DMS153 treated with DMSO at 0.1 percent for 48 hours (cell line): ENCODE results near the gene CD99L2.
A peak's percentile ranks its signal among the peaks of the same experiment; 100 is the strongest.
"Not testable (repeated sequence)": the region's sequence is repeated elsewhere in the genome, so short reads cannot be mapped to it uniquely, and the experiment has no call there.

ENCODE experiments used
- DNase-seq: peaks from one replicate; lab custom pipeline; 2025; ENCODE audit not compliant: unreplicated experiment; lab: John Stamatoyannopoulos, UW

CD99L2 gene

DNA sequence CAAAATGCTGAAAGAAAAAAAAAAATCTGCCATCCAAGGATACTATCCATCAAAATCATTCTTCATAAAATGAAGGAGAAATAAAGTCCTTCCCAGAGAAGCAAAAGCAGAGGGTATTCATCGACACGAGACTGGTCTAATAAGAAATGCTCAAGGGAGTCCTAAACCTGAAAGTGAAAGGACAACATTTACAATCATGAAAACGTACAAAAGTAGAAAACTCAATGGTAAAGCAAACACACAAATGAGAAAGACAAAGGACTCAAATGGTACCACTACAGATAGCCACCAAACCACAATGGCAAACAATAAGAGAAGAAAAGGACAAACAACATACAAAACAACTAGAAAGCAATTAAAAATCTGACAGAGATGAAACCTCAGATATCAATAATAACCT is 41.0 kb downstream of the CD99L2 start:
- DNase-seq = no peak

DNA sequence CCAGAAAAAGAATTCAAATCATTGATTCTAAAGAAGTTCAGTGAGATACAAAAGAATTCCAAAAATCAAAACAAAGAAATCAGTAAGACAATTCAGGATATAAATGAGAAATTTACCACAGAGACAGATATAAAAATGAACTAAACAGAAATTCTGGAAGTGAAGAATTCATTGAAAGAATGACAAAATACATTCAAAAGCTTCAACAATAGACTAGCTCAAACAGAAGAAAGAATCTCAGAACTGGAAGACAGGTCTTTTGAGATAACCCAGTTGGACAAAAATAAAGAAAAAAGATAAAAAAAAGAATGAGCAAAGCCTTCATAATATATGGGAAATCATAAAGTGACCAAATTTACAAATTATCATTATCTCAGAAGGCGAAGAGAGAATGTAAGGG is 41.7 kb downstream of the CD99L2 start:
- DNase-seq = no peak

DNA sequence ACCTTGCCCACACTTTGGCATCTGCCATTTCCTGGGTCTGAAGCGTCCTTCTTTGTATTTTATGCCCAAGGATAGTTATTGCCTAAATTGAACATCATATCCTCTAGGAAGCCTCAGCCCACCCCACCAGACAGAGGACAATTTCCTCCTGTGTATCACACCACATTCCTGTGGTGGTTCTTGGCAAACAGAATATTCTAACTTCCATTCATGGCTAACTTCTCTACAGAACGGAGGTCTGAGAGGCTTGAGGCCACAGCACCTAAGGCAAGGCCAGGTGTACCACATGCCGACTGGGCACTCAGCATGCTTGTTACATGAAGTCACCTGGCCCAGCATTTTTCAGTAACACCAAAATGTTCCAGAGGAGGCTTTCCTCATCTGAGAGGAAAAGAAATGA is 42.4 kb downstream of the CD99L2 start:
- DNase-seq = no peak

DNA sequence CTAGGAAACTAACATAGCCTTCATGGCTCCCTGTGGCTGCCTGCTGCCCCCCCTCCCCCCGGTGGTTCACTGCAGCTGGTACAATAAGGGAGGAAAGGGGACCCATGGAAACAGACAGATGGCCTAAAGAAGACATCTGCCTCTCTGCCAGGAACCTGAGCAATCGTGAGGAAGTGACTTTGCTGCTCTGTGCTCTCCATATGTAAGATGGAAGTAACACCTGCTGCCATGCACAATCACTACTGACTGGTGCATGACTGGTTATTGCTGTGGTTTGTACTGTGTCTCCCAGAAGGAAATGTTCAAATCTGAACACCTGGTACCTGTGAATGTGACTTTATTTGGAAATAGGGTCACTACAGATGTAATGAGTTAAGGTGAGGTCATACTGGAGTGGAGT is 43.6 kb downstream of the CD99L2 start:
- no peak for DNase-seq

DNA sequence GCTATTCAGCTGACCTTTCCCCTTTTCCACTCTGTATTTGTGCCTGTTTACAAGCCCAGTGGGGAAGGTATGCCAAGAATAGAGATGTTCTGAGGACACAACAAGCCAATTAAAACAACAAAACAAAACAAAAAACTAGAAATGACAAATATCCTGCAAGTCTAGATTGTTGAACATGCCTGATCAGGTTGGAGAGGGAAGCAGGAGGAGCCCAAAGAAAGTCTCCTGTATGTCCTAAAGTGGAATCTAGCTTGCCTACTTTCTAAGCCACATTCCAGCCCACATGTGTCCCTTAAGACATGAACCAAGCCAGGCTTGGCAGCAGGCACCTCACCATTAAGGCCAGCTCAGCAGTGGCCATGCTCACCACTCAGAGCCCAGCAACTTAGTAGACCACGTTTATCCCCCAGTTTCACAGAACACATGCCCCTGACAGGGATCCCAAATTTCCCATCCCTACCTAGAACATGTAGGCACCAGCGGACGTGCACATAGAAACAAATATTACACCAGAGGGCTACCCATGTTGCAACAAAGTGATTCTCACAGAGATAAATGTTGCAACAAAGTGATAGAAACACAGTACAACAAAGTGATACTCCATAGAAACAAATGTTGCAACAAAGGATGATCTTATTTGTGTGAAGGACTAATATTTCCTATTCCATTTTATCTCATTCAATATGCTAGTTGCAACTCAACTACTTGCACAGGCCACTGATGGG is 48.3 kb downstream of the CD99L2 start:
- no peak for DNase-seq

DNA sequence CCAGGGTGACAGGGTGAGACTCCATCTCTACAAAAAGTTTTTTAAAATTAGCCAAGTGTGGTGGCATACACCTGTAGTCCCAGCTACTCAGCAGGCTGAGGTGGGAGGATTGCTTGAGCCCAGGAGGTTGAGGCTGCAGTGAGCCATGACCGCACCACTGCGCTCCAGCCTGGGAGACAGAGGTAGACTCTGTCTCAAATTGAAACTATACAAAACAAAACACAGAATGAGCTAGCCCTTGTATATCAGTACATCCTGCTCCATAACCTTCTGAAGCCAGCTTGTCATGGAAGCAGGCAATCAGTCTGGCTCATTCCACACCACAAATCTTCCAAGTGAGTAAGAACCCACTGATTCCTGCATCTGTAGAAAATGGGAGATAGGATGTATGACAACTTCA is 49.0 kb downstream of the CD99L2 start:
- no peak for DNase-seq

DNA sequence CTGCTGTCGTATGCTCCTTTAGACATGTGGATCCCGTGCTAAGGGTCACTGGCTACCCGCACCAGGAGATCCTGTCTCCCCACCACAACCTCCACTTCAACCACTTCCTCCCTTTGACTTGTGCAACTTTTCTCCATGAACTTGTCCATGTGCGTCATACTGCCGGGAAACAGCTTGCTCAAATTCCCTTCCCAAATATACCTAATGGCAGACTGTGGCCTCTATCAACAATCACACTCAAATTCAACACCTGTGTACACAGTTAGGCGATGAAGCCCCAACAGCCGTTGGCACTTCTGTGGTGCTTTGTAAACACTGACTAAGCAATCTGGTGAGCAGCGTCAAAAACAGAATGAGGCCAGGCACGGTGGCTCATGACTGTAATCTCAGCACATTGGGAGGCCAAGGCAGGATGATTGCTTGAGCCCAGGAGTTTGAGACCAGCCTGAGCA is 49.5 kb downstream of the CD99L2 start:
- peak; percentile 92 for DNase-seq

DNA sequence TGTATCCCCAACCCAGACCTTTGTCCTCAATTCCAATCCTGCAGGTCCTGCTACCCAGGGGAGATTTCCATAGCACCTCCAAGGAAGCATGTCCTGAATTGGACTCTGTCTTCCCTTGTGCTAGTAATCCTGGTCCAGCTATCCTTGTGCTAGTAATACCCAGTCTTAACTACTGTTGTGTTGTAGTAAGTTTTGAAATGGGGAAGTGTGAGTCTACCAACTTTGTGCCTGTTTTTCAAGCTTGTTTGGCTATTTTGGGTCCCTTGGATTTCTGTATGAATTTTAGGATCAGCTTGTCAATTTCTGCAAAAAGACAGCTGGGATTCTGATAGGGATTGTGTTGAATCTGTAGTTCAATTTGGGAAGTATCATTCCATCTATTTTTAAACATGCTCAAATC is 51.4 kb downstream of the CD99L2 start:
- DNase-seq = no peak

DNA sequence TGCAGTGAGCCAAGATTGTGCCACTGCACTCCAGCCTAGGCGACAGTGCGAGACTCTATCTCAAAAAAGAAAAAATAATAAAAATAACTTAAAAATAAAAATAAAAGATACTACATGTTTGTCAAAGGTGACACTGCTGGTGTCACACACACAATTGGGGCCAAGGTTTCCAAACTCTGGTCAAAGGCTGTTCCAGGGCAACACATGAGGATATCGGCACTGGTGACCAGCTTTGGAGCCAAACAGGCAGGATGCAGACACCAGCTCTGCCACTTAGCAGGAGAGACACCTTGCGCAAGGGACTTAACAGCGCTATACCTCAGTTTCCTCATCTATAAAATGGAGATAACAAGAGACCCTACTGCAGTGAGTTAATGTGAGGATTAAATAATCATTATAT is 52.3 kb downstream of the CD99L2 start:
- DNase-seq = no peak

DNA sequence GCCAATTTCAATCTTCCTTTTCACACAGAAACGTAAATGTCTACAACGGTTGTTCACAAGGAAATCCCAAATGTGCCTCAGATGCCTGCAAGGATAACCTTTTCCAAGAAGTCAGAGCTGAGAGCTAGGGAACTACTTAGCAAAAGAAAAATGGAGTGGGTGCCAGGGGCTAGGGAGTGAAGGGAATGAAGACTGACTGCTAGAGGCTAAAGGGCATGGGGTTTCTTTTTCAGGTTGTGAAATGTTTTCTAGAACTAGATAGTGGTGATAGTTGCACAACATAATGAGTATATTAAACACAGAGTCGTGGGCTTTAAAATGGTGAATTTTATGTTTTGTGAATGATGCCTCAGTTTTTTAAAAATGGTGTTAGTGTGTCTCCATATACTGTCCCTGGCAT is 53.4 kb downstream of the CD99L2 start:
- no peak for DNase-seq

DNA sequence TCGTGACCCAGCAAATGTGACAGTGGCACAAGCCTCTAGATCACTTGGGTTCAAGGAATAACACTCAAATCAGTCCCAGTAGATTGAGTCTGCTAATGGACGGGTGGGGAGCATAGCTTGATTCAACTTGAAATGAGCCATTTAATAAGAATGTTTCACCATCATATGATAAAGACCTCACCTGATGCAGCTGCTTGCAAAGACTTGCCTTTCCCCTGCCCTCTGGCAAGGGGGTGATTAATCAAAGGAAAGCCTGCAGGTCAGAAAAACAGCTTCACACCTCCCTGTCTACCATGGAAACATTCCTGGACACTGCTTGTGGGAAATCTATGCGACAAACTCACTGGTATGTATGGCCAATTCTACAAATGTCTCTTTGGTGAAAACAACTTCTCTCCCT is 54.5 kb downstream of the CD99L2 start:
- DNase-seq = no peak

DNA sequence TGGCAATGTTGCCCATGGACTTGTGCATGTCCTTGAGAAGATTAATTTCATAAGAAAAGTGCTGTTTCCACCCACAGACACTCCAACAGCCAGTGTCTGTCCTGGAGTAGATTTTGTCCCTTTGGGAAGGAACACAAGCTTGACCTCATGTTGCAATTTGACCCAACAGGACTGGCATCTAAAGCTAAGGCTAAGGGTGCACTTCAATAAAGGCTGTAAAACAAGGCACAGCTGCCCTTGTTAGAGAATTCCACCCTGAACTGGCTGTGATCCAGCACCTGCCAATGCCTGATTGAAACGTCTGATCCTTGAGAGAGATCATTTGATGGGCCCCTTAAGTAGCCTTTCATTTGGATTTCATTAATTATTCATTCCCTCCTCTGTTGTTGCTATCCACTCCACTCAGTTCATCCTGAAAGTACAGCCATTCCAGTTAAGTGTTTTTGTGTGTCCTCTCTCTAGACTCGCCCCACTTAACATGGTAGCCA is 56.2 kb downstream of the CD99L2 start:
- DNase-seq = peak; percentile 96

DNA sequence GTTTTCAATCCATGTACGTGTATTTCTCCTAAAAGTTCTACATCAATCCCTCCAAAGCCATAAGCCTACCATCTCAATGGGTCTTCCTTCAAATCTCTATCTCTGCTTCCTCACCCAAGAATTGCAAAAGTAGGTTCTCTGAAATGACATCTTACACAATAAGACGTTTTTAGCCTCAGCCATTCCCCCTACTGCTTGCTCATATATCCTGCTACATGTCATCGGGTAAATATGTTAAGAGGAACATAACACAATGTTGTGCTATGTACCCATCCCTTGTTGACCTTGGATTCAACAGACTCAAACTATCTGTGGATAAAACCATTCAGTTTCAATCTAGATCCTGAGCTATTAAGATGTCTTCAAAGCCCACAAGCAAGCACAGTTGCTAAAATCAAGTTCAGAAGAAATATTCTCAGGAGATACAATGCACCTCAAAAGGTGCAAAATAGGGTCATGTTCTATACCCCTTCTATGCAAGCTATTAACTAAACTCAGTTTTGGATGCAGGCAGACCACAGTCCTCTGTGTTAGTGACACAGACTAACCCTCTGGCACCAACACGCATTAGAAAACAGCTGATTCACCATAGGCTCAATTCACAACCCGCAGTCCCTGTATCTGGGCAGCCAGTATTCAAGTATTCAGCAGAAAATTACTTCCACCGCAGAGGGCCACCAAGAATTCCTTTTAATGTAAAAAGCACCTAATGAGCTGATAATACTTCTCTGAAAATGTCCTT is 56.8 kb downstream of the CD99L2 start:
- peak; percentile 38 for DNase-seq

DNA sequence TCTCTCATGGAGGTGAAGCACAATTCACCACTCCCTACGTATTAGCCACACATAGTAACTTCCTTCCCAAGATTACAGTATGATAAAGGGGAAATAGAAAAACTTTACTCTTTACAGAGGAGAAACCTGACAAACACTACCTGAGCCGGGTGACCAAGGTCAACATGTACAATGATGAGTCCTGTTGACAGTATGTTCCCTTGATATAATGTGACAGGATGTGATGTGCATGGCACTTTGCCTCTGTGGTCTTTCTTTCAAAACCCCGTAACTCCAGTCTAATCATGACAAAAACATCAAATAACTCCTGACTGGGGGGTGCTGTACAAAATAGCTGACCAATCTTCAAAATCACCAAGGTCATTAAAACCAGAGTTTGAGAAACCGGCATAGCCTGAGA is 60.6 kb downstream of the CD99L2 start:
- no peak for DNase-seq

DNA sequence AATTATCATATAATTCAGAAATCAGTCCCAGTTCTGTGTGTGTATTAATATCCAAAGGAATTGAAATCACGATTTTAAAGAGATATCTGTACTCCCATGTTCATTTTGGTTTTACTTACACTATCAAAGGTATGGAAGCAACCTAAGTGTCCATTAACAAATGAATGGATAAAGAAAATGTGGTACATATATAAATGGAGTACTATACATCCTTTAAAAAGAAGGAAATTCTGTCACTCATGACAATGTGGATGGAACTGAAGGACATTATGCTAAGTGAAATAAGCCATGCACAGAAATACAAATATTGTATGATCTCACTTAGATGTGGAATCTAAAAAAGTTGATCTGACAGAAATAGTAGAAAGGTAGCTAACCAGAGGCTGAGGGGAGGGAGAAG is 63.8 kb downstream of the CD99L2 start:
- DNase-seq = no peak

DNA sequence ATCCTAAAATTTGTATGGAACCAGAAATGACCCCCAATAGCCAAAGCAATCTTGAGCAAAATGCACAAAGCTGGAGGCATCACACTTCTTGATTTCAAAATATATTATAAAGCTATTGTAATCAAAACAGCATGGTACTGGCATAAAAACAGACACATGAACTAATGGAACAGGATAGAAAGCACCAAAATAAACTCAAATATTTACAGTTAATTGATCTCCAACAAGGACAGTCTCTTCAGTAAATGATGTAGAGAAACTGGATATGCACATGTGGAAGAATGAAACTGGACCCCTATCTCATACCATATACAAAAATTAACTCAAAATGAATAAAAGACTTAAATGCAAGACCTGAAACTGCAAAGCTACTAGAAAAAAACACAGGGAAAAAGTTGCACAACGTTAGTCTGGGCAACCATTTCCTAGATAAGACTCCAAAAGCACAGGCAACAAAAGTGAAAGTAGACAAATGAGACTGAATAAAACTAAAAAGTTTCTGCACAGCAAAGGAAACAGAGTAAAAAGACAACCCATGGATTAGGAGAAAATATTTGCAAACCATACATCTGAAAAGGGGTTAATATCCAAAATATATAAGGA is 64.9 kb downstream of the CD99L2 start:
- DNase-seq = no peak

DNA sequence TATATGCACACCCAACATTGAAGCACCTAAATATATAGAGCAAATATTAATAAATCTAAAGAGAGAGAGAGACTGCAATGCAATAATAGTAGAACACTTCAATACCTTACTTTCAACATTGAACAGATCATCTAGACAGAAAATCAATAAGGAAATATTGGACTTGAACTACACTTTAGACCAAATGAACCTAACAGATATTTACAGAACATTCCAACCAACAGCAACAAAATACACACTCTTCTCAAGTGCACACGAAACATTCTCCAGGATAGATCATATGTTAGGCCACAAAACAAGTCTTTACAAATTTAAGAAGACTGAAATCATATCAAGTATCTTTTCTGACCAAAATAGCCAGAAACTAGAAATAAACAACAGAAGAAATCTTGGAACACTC is 66.6 kb downstream of the CD99L2 start:
- DNase-seq = no peak

DNA sequence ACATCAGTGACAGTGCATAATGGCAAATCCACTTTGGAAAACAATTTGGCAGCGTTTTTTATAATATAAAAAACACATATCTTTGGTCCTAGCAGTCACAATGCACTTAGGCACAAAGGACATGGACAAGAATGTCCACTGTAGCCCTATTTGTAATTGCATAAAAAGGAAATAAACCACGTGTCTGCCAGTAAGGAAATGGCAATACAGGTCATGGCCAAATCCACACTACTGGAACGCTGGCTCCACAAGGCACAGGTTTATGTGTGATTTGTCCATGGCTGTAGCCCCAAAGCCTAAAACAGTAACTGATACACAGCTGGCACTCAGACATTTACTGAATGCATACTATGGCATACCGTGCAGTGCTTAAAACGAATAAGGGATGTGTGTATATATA is 69.7 kb downstream of the CD99L2 start:
- DNase-seq = no peak

DNA sequence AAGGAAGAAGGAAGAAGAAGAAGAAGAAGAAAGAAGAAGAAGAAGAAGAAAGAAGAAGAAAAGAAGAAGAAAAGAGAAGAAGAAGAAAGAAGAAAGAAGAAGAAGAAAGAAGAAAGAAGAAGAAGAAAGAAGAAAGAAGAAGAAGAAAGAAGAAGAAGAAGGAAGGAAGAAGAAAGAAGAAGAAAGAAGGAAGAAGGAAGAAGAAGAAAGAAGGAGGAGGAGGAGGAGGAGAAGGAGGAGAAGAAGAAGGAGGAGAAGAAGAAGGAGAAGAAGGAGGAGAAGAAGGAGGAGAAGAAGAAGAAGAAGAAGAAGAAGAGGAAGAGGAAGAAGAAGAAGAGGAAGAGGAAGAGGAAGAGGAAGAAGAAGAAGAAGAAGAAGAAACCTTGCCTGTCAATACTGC is 74.1 kb downstream of the CD99L2 start:
- not testable (repeated sequence) for DNase-seq

DNA sequence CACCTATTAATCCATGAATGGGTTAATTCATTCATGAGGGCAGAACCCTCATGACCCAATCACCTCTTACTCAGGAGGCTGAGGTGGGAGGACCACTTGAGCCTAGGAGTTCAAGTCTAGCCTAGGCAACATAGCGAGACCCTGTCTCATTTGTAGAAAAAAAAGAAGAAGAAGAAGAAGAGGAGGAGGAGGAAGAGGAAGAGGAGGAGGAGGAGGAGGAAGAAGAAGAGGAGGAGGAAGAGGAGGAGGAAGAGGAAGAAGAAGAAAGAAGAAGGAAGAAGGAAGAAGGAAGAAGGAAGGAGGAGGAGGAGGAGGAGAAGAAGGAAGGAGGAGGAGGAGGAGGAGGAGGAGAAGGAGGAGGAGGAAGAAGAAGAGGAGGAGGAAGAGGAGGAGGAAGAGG is 74.6 kb downstream of the CD99L2 start:
- DNase-seq = not testable (repeated sequence)

DNA sequence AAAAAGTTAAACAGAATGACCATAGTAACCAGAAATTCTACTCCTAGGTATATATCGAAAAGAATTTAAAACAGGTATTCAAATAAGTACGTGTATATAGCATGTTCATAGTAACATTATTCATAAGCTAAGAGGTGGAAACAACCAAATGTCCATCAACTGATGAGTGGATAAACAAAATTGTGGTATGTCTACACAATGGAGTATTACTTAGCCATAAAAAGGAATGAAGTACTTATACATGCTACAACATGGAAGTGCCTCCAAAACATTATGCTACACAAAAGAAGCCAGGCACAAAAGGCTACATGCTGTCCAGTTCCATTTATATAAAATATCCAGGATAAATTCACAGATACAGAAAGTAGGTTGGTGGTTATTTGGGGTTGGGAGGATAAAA is 76.5 kb downstream of the CD99L2 start:
- no peak for DNase-seq

DNA sequence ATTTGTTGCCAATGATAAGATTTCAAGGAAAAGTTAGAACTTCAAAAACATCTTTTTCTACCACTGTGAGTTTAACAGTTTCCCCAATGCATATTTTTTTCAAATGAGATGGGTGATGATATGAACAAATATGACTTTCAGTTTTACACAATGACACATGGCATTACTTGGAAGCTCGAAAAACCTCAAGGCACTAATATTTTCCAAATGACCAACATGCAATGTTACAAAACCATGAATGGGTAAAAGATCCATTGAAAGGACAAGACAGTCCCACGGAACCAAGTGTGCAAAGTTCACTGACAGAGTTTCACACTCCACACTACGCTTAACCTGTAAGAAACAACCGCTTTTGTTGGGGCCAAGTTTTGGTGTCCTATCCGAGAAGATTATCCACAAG is 84.5 kb downstream of the CD99L2 start:
- DNase-seq = no peak
